Muscle of back (tissue), 11 donors: Measurements from ENCODE around the gene PLSCR5. TPM values are rescaled to one million over a fixed set of nuclear protein-coding genes. Genes with fewer than 3 reads are reported as not detected.

Experiments
- DNase-seq, 3 donors: peaks; one replicate each; pipeline versions ENCODE4 v3.0.0 to v3.0.0-alpha.2; 2013
- polyA plus RNA-seq, 10 donors: library from polyadenylated mRNA; unstranded; fragments of 120-200 nt; gene quantifications; one replicate each; pipeline ENCODE4 v1.2.1, GENCODE V29; 2013; ENCODE audit not compliant: insufficient read length in 10 of 10

PLSCR5 gene
- polyA plus RNA-seq, 10 donors = not detected

- DNase-seq = no peak
Observed at GRCh38 chr3:146544929-146545528, 60.1 kb downstream of the PLSCR5 start.

DNA sequence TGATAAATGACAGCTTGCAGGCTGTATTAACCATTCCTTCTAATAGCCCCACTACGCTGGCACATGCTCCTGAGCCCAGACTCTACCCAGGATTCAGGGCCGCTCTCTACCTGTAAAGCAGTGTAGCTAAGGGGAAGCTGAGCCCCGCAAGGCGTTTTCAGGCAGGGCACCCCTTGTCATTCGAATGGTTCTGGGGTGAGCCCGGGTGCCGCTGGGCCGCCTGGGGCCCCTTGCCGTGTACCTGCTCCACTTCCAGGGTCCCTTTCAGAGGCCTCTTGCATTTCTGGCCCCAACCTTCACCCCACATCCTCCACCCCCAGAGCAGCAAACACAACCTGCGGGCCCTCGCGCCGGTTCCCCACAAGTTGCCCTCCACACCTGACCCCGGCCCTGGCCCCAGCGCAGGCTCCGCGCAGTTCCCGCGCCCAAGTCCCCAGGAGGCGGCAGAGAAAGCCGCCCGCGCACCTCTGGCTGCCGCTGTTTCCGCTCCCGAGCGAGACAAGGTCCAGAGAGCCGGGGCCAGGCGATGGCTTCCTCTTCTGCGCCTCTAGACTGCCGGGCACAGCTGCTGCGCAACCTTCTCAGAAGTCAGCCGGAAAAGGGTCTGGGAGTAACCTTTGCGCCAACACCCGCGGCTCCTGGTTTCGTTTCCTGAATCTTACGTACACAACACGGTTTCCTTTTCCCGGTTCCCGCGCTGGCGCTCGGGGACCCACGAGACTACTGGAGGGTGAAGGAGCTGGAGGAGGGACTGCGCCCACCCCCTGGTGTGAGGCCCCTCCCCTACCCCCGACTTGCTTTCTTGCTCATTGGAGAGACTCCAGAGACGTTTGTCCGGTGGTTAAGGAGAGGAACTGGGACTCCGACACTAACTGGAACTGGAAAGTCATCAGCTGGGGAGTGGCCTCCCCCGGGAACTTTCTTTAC lies 60.9 kb downstream of the PLSCR5 start, which contains the start of gene PLSCR1:
PLSCR1 (minus strand) TSS at position 606 of the 927 bp plus-strand sequence. CDS start 8,055 bp downstream, outside the sequence.
- peak; percentile 87 to 94 (median 92) for DNase-seq

DNA sequence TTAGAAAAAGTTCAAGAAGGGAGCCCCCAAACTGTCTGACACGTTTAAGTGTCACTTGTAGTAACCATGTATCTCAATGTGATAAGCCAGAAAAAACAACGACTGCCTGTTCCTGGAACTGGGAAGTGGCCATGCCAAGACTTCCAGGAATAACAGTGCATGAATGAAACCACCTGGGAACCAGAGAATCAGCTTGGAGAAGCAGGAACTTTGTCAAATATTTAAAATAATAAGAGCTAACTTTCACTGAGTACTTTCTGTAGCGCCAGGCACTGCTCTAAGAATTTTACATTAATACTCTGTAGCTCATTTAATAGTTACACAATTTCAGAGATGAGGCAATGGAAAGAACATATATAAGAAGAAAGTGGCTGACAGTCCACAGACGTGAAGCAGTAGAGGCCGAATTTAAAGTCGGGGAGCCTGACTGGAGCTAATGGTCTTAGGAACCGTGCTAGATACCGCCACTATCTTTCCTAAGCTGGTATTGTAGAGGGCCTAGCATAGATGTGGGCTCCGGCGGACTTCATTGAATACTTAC lies 61.6 kb downstream of the PLSCR5 start:
- peak; percentile 27 to 74 (median 59) for DNase-seq

DNA sequence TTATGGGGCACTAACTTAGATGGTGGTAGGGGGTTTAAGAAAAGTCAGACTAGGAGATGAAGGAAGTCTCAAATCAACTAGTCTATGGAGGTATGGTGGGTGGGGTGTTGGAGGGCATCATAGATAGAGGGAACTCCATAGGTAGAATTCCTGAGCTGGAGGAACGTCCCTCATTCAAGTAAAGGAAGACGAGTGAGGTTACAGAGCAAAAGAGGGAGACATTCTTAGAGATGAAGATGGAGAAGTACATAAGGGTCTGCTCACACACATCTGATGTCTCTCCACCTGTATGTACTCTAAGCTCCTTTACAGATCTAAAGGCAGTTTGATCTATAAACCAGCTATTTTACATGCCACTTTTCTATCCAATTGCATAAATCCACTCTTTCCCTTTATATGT lies 62.2 kb downstream of the PLSCR5 start:
- DNase-seq = no peak

DNA sequence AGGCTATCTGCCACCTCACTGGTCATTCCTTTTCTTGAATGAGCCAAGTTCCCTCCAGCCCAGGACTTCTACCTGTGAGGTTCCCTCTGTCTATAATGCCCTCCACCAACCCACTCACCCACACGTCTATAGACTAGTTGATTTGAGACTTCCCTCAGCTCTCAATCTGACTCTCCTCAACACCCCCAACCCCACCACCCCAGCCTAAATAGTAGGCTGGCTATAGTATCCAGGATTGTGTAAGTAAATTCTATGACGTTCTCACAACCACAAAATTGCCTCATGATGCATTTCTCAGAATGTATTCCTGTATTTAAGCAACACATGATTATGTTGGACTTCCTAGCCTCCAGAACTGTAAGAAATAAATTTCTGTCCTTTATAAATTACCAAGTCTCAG lies 63.0 kb downstream of the PLSCR5 start:
- peak in 2 of 3 donors; percentile 10 to 22 for DNase-seq

- DNase-seq = no peak
Observed at GRCh38 chr3:146540978-146541377, 64.2 kb downstream of the PLSCR5 start.

DNA sequence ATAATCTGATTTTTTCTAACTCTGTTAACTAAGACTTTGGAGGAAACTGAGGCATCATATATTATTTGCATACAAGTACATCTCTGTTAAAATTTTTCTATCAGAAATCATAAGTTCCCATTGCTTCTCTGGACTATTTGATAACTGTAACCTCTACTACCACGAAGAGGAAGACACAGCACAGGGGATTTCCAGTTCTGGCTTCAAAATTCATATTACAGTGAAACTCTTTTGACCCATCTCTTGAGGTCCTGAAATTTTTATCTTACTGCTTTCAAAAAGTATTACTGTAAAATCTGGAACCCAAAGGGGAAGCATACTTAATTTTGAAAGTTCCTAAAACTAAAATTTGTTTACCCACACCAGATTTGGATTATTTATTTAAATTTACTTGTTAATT lies 64.9 kb downstream of the PLSCR5 start:
- DNase-seq = no peak

GRCh38 chr3:146539315-146539714 lies 65.8 kb downstream of the PLSCR5 start:
- DNase-seq = no peak

- DNase-seq = no peak
Observed at GRCh38 chr3:146537603-146538002, 67.5 kb downstream of the PLSCR5 start.

GRCh38 chr3:146536681-146537080 lies 68.5 kb downstream of the PLSCR5 start:
- DNase-seq = no peak

Other genes starting within 250 kb of the PLSCR5 start
- under 1 TPM in 3 of 10 donors, not detected in 7; 0.09 to 0.42 (median 0.28) TPM for gene PLSCR2, start 135.8 kb downstream of the PLSCR5 start, polyA plus RNA-seq
- gene PLSCR1, start 60.7 kb downstream of the PLSCR5 start, polyA plus RNA-seq = 10 to 100 TPM; 16.2 to 27.6 (median 21.1) TPM